Hepatocyte (in vitro differentiated cells): Measurements from ENCODE around the gene FBLN2. TPM values are rescaled to one million over a fixed set of nuclear protein-coding genes. Genes with fewer than 3 reads are reported as not detected.

Source experiments
- DNase-seq: peaks from one replicate; pipeline ENCODE4 v3.0.0-alpha.2; 2016; ENCODE audit warnings: low spot score
- H2AFZ ChIP-seq: fragments of 200-600 bp; sonication (generic); 2 replicates; pipeline ENCODE4 v1.6.0; 2016; ENCODE audit warnings: antibody characterized with exemption, mild to moderate bottlenecking
- H3K27ac ChIP-seq: fragments of 200-600 bp; sonication (generic); 2 replicates; pipeline ENCODE4 v1.5.1; 2016; ENCODE audit warnings: mild to moderate bottlenecking
- H3K27me3 ChIP-seq: fragments of 200-600 bp; sonication (generic); 2 replicates; pipeline ENCODE4 v1.6.1; 2016
- H3K36me3 ChIP-seq: fragments of 200-600 bp; sonication (generic); replicated peaks from 2 replicates; pipeline ENCODE4 v1.5.1; 2016; ENCODE audit warnings: low read depth; ENCODE audit not compliant: insufficient read depth
- H3K4me1 ChIP-seq: fragments of 200-600 bp; sonication (generic); 2 replicates; pipeline ENCODE4 v1.5.1; 2016; ENCODE audit warnings: mild to moderate bottlenecking, moderate library complexity; ENCODE audit not compliant: insufficient read depth
- H3K4me2 ChIP-seq: fragments of 200-600 bp; sonication (generic); 2 replicates; pipeline ENCODE4 v1.6.0; 2016
- H3K4me3 ChIP-seq: fragments of 200-600 bp; sonication (generic); 2 replicates; pipeline ENCODE4 v1.5.1; 2016; ENCODE audit warnings: mild to moderate bottlenecking
- H3K79me2 ChIP-seq: fragments of 200-600 bp; sonication (generic); 2 replicates; pipeline ENCODE4 v1.6.0; 2017; ENCODE audit warnings: mild to moderate bottlenecking
- H3K9me2 ChIP-seq: fragments of 200-600 bp; sonication (generic); replicated peaks from 2 replicates; pipeline ENCODE4 v1.6.0; 2017; ENCODE audit warnings: mild to moderate bottlenecking; ENCODE audit not compliant: insufficient read depth
- H3K9me3 ChIP-seq: fragments of 200-600 bp; sonication (generic); 2 replicates; pipeline ENCODE4 v1.5.1; 2016; ENCODE audit warnings: low read depth, mild to moderate bottlenecking
- H4K20me1 ChIP-seq: fragments of 200-600 bp; sonication (generic); 2 replicates; pipeline ENCODE4 v1.6.0; 2016; ENCODE audit warnings: mild to moderate bottlenecking; ENCODE audit not compliant: insufficient read depth, poor library complexity, severe bottlenecking
- EZH2 ChIP-seq: fragments of 200-600 bp; sonication (generic); IDR thresholded peaks from 2 replicates; pipeline ENCODE4 v1.6.1; 2016; ENCODE audit warnings: antibody characterized with exemption, mild to moderate bottlenecking, borderline replicate concordance
- EZH2phosphoT487 ChIP-seq: fragments of 200-600 bp; sonication (generic); IDR thresholded peaks from one replicate; pipeline ENCODE4 v1.6.1; 2018; ENCODE audit warnings: antibody characterized with exemption, mild to moderate bottlenecking, low read depth, moderate library complexity; ENCODE audit not compliant: unreplicated experiment, severe bottlenecking
- WGBS: methylation state at CpG from one replicate; pipeline ENCODE4 v1.1.6; 2016; ENCODE audit warnings: low lambda C conversion rate; ENCODE audit errors: missing lambda C conversion rate; 5-methylcytosine and 5-hydroxymethylcytosine counted together
- polyA plus RNA-seq: library from polyadenylated mRNA; unstranded; fragments of >200 nt; fragmentation: Nextera tagmentation; extraction: Ambion mirVana; gene quantifications from 2 replicates; pipeline ENCODE4 v1.2.1, GENCODE V29; 2016
- total RNA-seq: library from RNA; depleted of rRNA; stranded (reverse); fragments of >200 nt; gene quantifications from 2 replicates; pipeline ENCODE4 v1.2.3, GENCODE V29; 2014
- TF ChIP-seq, protein P1 (sequence below): fragments of 200-600 bp; sonication (generic); IDR thresholded peaks from 2 replicates; pipeline ENCODE4 v1.5.1; 2016; ENCODE audit warnings: antibody characterized with exemption, mild to moderate bottlenecking; ENCODE audit not compliant: poor library complexity

The FBLN2 gene
- total and polyA plus RNA-seq, 2 experiments from 2014 or later: 75.8 to 76.2 TPM

DNA sequence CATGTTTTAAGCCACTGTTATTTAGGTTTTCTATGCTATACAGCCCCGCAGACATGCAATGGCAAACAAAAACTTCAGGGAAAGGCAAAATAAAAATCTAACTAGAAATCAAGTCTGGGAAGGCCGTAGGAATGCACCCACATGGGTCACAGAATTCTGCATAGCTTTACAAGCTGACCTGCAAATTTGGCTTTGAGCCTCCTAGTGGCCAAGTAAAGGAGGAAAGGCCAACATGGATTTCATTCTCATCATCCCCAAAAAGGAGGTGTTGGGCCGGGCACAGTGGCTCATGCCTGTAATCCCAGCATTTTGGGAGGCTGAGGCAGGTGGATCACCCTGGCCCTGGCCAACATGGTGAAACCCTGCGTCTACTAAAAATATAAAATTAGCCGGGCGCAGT is 124.3 kb downstream of the FBLN2 start:
- no peak for DNase-seq
- Histone ChIP-seq H4K20me1 (no peaks in the 10 kb centered on the region), H3K4me1 (no peaks in the 10 kb centered on the region), H3K4me3 (no peak overlapping the region), H2AFZ (no peak overlapping the region), H3K9me3 (no peaks in the 10 kb centered on the region), H3K9me2 (no peaks in the 10 kb centered on the region), H3K79me2 (no peaks in the 10 kb centered on the region), H3K27me3 (peaks cover 11% of the 10 kb centered on the region), H3K36me3 (no peaks in the 10 kb centered on the region), H3K27ac (no peak overlapping the region), H3K4me2 (no peak overlapping the region)
- TF ChIP-seq EZH2: no peak
- TF ChIP-seq EZH2phosphoT487: no peak
- TF ChIP-seq, protein P1, sequence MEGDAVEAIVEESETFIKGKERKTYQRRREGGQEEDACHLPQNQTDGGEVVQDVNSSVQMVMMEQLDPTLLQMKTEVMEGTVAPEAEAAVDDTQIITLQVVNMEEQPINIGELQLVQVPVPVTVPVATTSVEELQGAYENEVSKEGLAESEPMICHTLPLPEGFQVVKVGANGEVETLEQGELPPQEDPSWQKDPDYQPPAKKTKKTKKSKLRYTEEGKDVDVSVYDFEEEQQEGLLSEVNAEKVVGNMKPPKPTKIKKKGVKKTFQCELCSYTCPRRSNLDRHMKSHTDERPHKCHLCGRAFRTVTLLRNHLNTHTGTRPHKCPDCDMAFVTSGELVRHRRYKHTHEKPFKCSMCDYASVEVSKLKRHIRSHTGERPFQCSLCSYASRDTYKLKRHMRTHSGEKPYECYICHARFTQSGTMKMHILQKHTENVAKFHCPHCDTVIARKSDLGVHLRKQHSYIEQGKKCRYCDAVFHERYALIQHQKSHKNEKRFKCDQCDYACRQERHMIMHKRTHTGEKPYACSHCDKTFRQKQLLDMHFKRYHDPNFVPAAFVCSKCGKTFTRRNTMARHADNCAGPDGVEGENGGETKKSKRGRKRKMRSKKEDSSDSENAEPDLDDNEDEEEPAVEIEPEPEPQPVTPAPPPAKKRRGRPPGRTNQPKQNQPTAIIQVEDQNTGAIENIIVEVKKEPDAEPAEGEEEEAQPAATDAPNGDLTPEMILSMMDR: no peak
- WGBS: 81% methylated on average over 6 of the region's 6 CpGs

DNA sequence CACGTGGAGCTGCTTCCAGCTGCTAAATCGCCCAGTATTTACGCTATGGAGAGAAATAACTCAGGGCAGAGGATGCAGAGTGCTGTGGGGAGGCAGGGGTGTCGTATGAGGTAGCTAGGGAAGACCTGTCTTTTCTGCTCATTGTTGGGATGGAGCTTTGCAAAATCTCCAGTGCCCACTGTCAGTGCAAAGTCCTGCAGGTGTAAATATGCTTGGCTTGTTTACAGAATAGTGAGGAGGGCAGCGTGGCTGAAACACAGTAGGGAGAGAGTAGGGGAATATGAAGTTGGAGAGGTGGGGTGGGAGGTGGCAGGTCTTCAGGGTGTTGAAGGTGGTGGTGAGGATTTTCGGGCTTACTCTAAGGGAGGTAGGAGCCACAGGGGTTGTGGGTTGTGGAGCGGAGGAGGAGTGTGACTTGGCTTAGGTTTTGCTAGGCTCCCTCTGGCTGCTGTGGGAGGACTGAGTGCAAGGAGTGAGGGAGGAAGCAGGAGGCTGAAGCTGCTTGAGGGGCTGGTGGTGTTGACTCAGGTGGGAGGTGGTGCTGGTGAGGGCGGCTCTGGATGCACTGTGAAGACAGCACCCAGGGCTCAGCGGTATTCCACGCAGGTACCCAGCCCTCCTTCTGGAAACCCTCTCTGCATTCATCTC is 125.7 kb downstream of the FBLN2 start:
- TF ChIP-seq EZH2phosphoT487 (no peak), EZH2 (no peak)
- TF ChIP-seq, protein P1: no peak
- Histone ChIP-seq H3K27me3 (peaks cover 11% of the 10 kb centered on the region), H3K36me3 (no peaks in the 10 kb centered on the region), H3K4me3 (no peak overlapping the region), H3K9me3 (no peaks in the 10 kb centered on the region), H2AFZ (no peak overlapping the region), H3K9me2 (no peaks in the 10 kb centered on the region), H3K4me1 (no peaks in the 10 kb centered on the region), H4K20me1 (no peaks in the 10 kb centered on the region), H3K79me2 (no peaks in the 10 kb centered on the region), H3K4me2 (no peak overlapping the region), H3K27ac (no peak overlapping the region)
- 73% methylated on average over 9 of the region's 10 CpGs for WGBS
- no peak for DNase-seq

DNA sequence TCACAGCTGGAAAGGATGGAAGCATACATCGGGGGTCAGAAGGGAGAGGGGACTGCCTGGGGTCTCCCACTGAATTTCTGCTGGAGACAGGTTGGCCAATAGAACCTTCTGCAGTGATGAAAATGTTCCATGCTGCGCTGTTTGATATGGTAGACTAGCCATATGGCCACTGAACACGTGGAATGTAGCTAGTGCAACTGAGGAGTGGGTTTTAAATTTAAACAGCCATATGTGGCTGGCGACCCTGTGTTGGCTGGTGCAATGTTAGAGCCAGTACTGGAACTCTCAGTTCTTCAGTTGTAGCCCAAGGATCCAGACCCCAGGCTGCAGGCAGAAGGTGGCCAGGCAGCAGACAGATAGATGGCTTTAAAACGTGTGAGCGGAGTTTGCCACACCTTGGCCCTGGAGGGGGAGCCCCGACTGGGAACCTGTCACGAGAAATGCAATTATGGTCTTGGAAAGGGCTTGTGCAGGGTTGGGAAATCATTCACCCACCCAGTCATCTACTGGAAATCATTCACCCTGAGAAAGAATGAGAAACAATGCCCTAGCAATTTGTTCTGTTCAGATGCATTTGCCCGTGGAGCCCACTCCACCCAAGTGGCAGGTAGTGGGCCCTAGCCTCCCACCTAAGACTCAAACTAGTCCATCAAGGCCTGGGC is 127.6 kb downstream of the FBLN2 start:
- Histone ChIP-seq H2AFZ (no peak overlapping the region), H4K20me1 (no peaks in the 10 kb centered on the region), H3K4me3 (no peak overlapping the region), H3K4me1 (no peaks in the 10 kb centered on the region), H3K4me2 (no peak overlapping the region), H3K9me3 (no peaks in the 10 kb centered on the region), H3K79me2 (no peaks in the 10 kb centered on the region), H3K27ac (no peak overlapping the region), H3K27me3 (peaks cover 11% of the 10 kb centered on the region), H3K9me2 (no peaks in the 10 kb centered on the region), H3K36me3 (no peaks in the 10 kb centered on the region)
- 80% methylated on average over 9 of the region's 9 CpGs for WGBS
- TF ChIP-seq EZH2 (no peak), EZH2phosphoT487 (no peak)
- TF ChIP-seq, protein P1: no peak
- DNase-seq: no peak
